Measurements from ENCODE around the gene MPL. TPM values are rescaled to one million over a fixed set of nuclear protein-coding genes. Genes with fewer than 3 reads are reported as not detected.

MPL gene
- total RNA-seq, result 1 to 10 TPM in 1 of 6 donors, under 1 TPM in 5; 0.24 to 6.3 (median 0.74) TPM

- WGBS, 2 donors, result 70 to 80% methylated on average over 1 to 3 of the region's 3 CpGs
- ATAC-seq (ENCODE audit: low FRiP score in 2 of 2) (no peak), DNase-seq (no peak)
- no peaks in the 10 kb centered on the region for H3K27me3 ChIP-seq
- no peak for TF ChIP-seq EP300 (IDR thresholded peaks at IDR 0.05)
- no peak for TF ChIP-seq POLR2AphosphoS5 (IDR thresholded peaks at IDR 0.05)
- TF ChIP-seq POLR2A (IDR thresholded peaks at IDR 0.05), result no peak
- no peak for TF ChIP-seq CTCF (IDR thresholded peaks at IDR 0.05)
- H3K27ac ChIP-seq, result no peak within 1 kb of the TSS
- no peak within 1 kb of the TSS for H3K4me3 ChIP-seq
- no peaks in the 10 kb centered on the region for H3K36me3 ChIP-seq
- no peaks in the 10 kb centered on the region for H3K9me3 ChIP-seq
- no peaks in the 10 kb centered on the region for H3K4me1 ChIP-seq
Measured at GRCh38 chr1:43337588-43337987, at the start of gene MPL. MPL (plus strand) TSS chr1:43337818; CDS start chr1:43337849, 31 bp downstream.

GRCh38 chr1:43288058-43288784 is 49.4 kb upstream of the MPL start:
- WGBS, 2 donors, result 90 to 91% methylated on average over 9 of the region's 9 CpGs

GRCh38 chr1:43288785-43289706 is 48.6 kb upstream of the MPL start:
- no peaks in the 10 kb centered on the region for H3K9me3 ChIP-seq
- H3K27me3 ChIP-seq, result no peaks in the 10 kb centered on the region
- ATAC-seq (ENCODE audit: low FRiP score in 2 of 2), result no peak
- no peak overlapping the region for H3K4me3 ChIP-seq
- peaks cover 0 to 14% (median 4%) of the 10 kb centered on the region in 4 donors for H3K4me1 ChIP-seq
- H3K27ac ChIP-seq, result no peak overlapping the region
- 77 to 80% methylated on average over 12 of the region's 12 CpGs for WGBS, 2 donors
- DNase-seq, result no peak
- TF ChIP-seq EP300 (IDR thresholded peaks at IDR 0.05), result no peak
- no peak for TF ChIP-seq POLR2AphosphoS5 (IDR thresholded peaks at IDR 0.05)
- TF ChIP-seq POLR2A (IDR thresholded peaks at IDR 0.05), result no peak
- TF ChIP-seq CTCF (IDR thresholded peaks at IDR 0.05), result no peak
- no peaks in the 10 kb centered on the region for H3K36me3 ChIP-seq

More at GRCh38 chr1:43288058-43288784, 49.4 kb upstream of the MPL start:
- no peak for ATAC-seq (ENCODE audit: low FRiP score in 2 of 2)
- Histone ChIP-seq H3K36me3 (no peaks in the 10 kb centered on the region), H3K27ac (no peak overlapping the region), H3K27me3 (no peaks in the 10 kb centered on the region), H3K9me3 (no peaks in the 10 kb centered on the region), H3K4me1 (peaks cover 0 to 7% (median 4%) of the 10 kb centered on the region in 4 donors), H3K4me3 (no peak overlapping the region)
- DNase-seq, result no peak
- TF ChIP-seq POLR2A (IDR thresholded peaks at IDR 0.05), result no peak
- TF ChIP-seq CTCF (IDR thresholded peaks at IDR 0.05), result no peak
- TF ChIP-seq EP300 (IDR thresholded peaks at IDR 0.05), result no peak
- no peak for TF ChIP-seq POLR2AphosphoS5 (IDR thresholded peaks at IDR 0.05)

GRCh38 chr1:43292216-43292615 is 45.4 kb upstream of the MPL start:
- peaks cover 12 to 46% (median 30%) of the 10 kb centered on the region in 4 donors for H3K4me1 ChIP-seq
- no peaks in the 10 kb centered on the region for H3K9me3 ChIP-seq
- TF ChIP-seq CTCF (IDR thresholded peaks at IDR 0.05) (no peak), POLR2A (IDR thresholded peaks at IDR 0.05) (no peak), EP300 (IDR thresholded peaks at IDR 0.05) (no peak), POLR2AphosphoS5 (IDR thresholded peaks at IDR 0.05) (no peak)
- no peak for DNase-seq
- no peak for ATAC-seq (ENCODE audit: low FRiP score in 2 of 2)
- H3K36me3 ChIP-seq, result no peaks in the 10 kb centered on the region
- WGBS, 2 donors, result 78 to 93% methylated on average over 7 of the region's 7 CpGs
- no peak overlapping the region for H3K27ac ChIP-seq
- no peak overlapping the region for H3K4me3 ChIP-seq
- H3K27me3 ChIP-seq, result no peaks in the 10 kb centered on the region

Data from upper lobe of left lung (tissue), 6 donors.